Activated CD8-positive, alpha-beta memory T cell treated with anti-CD3 and anti-CD28 coated beads for 48 hours (primary cell): ENCODE results near the gene TMEM203.

Experiments used
- DNase-seq, 3 experiments: peaks; one replicate each; pipeline ENCODE4 v3.0.0-alpha.2; 2020; ENCODE audit warnings: low read depth in 2 of 3, low spot score in 2 of 3

The TMEM203 gene

DNA sequence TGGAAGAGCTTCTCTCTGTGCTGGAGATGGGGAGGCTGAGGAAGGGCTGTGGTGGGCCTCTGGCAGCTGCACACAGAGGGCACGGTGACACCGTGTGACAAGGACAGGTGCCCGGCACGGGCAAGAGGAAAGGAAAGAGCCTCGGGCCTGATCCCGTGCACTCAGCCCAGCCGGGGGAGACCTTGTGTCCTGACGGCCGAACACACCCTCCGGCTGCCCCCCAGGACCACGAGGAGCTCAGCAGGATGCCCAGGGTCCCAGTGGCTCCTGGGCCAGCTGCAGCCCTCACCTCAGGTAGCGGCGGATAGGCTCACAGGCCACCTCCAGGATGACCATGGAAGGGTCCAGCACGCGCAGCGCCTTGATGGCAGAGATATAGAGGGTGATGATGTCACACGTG, 22.6 kb downstream of the TMEM203 start:
- no peak for DNase-seq

GRCh38 chr9:137181680-137182079, 23.8 kb downstream of the TMEM203 start:
- no peak for DNase-seq

DNA sequence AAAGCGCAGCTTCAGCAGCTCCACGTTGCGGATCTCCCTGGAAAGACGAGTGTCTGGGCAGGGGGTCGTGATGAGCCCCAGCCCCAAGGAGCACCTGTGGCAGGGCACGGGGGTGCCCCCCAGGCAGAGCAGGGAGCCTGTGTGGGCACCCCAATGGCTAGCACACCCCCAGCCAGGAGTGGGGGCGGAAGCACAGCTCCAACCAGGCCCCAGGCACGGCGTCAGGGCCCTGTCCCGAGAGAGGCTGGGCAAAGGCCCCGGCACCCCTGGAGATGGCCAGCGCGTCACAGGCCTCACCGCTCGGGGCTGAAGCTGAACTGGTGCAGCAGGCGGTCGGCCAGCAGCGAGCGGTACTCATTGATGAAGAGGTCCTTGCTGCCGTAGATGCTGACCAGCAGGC, 25.0 kb downstream of the TMEM203 start:
- no peak for DNase-seq

DNA sequence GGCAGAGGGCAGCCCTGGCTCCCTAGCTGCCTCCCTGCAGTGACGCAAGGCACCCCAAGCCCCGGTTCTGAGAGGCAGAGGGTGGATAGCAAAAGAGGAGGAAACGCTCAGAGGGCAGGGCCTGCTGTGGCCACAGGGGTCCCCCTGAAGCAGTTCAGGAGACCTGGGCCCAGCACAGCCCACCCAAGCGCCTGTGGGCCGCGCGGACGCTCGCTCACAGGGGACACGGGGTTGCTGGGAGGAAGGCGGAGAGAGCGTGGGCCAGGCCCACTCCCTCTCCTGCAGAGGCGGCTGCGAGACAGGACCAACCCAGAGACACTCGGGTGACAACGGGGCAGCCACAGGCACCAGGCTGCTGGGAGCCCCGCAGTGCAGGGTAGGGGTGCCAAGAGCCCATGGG, 25.7 kb downstream of the TMEM203 start:
- DNase-seq, result no peak

- no peak for DNase-seq
These were observed 26.4 kb downstream of the TMEM203 start for GRCh38 chr9:137178939-137179630.

GRCh38 chr9:137178201-137178938, 27.1 kb downstream of the TMEM203 start:
- no peak for DNase-seq

DNA sequence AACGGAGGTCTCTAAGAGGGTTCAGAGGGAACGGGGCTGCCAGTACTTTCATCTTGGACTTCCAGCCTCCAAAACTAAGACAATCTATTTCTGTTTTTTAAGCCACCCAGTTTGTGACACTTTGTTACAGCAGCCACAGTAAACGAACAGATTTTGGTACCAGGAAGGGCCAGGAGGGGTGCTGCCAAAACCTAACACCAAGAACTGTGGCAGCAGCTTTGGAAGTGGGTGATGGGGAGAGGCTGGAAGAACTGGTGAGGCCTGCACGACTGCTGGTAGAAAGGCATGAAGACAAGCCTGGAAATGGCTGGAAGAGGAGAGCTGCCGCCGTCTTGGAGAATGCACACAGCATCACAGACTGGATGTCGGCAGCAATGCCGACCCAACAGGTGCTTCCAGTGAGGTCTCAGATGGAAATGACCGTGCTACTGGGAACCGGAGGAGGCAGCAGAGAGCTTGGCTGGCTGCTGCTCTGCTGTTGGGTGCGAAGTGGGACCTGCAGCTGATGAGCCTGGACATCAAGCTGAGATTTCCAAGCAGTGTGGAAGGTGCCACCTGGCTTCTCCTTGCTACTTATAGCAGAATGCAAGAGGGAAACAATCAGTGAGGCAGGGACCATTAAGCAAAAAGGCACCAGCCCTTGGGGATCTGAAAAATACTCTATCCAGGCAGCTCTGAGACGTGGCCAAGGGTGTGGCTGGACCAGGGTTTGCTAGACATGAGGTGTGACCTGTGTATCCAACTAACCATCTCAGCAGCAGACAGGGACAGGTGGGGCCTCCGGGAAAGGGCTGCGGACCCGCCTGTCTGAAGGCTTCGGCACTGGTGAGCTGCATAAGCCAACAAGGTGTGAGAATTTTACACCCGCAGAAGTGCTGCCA, 28.9 kb downstream of the TMEM203 start:
- DNase-seq, result no peak

GRCh38 chr9:137175345-137175961, 30.0 kb downstream of the TMEM203 start:
- DNase-seq, result no peak

GRCh38 chr9:137174722-137175293, 30.6 kb downstream of the TMEM203 start:
- DNase-seq, result no peak

- no peak for DNase-seq
These were observed 31.4 kb downstream of the TMEM203 start for GRCh38 chr9:137173796-137174664.

GRCh38 chr9:137172901-137173795, 32.3 kb downstream of the TMEM203 start:
- DNase-seq, result no peak

GRCh38 chr9:137171149-137171900, 34.1 kb downstream of the TMEM203 start:
- no peak for DNase-seq

DNA sequence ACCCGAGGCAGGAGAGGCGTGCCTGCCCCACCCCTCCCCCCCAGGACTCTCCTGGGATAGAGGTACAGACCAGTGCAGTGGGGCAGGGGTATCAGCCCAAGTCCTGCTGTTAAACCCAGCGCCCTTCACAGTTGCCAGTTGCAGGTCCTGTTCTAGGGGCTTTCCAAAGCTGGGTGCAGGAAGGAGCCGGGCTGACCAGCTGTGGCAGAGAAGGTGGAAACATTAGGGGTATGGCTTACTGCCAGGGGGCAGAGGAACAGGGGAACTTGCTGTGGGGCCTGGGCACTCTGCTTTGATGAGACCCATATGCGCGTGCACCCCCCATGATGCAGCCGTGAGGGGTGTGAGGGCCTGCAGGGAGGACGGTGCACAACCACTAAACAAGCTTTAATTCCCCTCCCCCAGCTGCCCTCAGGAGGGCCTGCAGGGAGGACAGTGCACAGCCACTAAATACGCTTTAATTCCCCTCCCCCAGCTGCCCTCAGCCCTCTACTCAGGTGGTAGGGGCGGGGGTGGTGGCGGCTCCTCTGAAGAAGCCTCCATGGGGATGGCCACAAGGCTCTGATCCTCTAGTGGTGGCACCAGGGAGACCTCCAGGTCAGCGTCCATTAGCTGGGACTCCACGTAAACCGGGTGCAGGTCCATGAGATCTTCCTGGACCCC, 34.8 kb downstream of the TMEM203 start:
- DNase-seq, result no peak

DNA sequence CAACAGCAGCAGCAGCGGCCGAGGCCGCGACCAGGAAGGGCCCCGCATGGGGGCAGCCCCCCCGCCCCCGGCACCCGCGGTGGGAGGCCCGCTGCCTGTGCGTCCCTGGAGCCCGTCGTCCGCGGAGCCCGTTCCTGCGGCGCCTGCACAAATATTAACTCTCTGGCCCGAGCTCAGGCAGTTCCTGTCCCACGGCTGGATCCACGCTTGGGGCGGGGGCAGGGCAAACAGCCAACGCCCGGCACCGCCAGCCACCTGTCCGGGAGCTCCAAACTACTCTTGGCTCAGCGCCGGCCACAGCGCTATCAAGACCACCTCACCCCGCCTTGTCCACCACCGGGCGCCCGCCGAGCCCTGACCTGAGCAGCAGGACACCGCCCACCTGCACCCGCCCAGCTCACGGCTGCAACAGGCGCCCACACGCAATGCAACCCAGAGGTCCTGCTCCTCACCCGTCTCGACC, 35.5 kb downstream of the TMEM203 start, which contains the start of gene LRRC26:
Gene LRRC26, minus strand, starts transcription at position 156 of the 463 bp plus-strand sequence. Its CDS starts 108 bp downstream, at position 48.
- DNase-seq, result no peak

GRCh38 chr9:137168904-137169856, 36.3 kb downstream of the TMEM203 start:
- DNase-seq, result no peak

GRCh38 chr9:137168573-137168903, 36.9 kb downstream of the TMEM203 start:
- no peak for DNase-seq
